ENCODE data around the gene PAX9.

The PAX9 gene

DNA sequence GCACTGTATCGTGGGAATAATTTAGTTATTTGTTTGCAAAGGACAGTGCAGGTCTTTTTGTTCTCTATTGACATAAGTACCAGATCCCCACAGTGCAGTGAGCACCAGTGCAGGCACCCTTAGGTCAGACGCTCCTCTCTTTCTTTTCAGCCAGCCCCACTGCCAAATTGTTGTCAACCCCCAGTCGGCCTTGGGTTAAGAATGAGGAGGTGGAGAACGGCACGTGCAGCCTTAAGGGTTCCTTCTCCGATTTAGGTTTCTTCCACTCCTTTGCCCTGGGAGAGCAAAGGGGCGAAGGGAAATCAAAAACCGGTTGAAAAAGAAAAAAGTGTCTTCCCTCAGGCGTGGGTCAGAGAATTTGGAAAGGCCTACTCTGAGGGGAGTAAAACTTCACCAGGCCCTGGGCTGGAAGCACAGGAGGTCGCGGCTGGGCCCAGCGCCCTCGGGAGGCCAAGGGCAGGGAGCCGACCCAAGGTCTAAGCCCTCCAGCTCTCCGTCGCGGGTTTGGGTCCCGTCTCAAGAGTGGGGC lies 4.3 kb downstream of the PAX9 start:
- no peak for DNase-seq (ENCODE audit: low spot score)
- TF ChIP-seq CTCF (IDR thresholded peaks at IDR 0.05; ENCODE audit: extremely low read depth, missing control alignments) = no peak

- DNase-seq (ENCODE audit: low spot score) = no peak
- TF ChIP-seq CTCF (IDR thresholded peaks at IDR 0.05; ENCODE audit: extremely low read depth, missing control alignments) = no peak
Measured at GRCh38 chr14:36666416-36667206, 5.0 kb downstream of the PAX9 start.

- no peak for DNase-seq (ENCODE audit: low spot score)
- no peak for TF ChIP-seq CTCF (IDR thresholded peaks at IDR 0.05; ENCODE audit: extremely low read depth, missing control alignments)
Measured at GRCh38 chr14:36667679-36668078, 6.0 kb downstream of the PAX9 start.

- DNase-seq (ENCODE audit: low spot score) = no peak
- TF ChIP-seq CTCF (IDR thresholded peaks at IDR 0.05; ENCODE audit: extremely low read depth, missing control alignments) = no peak
Measured at GRCh38 chr14:36671149-36671548, 9.5 kb downstream of the PAX9 start.

DNA sequence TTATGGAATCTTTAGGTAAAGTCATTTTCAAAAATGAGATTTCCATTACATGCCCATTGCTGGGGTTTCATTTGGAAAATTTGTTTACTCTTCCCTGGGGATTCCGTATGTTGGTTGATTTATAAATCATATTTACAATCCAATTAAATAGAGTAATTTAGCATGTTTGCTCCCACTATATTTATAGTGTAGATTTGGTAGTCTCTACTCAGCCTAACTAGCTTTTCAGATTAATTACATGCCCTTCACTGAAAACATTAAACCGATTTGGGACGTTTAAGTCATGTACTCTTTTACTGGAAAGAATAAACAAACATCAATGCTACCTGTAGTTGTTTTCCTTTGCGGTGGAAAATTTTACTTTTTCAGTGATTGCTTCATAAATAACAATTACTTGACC lies 10.4 kb downstream of the PAX9 start:
- no peak for DNase-seq (ENCODE audit: low spot score)
- TF ChIP-seq CTCF (IDR thresholded peaks at IDR 0.05; ENCODE audit: extremely low read depth, missing control alignments) = no peak

- no peak for TF ChIP-seq CTCF (IDR thresholded peaks at IDR 0.05; ENCODE audit: extremely low read depth, missing control alignments)
- DNase-seq (ENCODE audit: low spot score) = no peak
Measured at GRCh38 chr14:36674659-36675058, 13.0 kb downstream of the PAX9 start.

GRCh38 chr14:36675581-36675980 lies 13.9 kb downstream of the PAX9 start:
- no peak for DNase-seq (ENCODE audit: low spot score)
- TF ChIP-seq CTCF (IDR thresholded peaks at IDR 0.05; ENCODE audit: extremely low read depth, missing control alignments) = no peak
